Right hindlimb (tissue), 1 donor: ENCODE data around the gene CMTM8.

Experiments used
- DNase-seq: peaks from one replicate; pipeline ENCODE4 v3.0.0-alpha.2; 2018

Gene CMTM8

DNA sequence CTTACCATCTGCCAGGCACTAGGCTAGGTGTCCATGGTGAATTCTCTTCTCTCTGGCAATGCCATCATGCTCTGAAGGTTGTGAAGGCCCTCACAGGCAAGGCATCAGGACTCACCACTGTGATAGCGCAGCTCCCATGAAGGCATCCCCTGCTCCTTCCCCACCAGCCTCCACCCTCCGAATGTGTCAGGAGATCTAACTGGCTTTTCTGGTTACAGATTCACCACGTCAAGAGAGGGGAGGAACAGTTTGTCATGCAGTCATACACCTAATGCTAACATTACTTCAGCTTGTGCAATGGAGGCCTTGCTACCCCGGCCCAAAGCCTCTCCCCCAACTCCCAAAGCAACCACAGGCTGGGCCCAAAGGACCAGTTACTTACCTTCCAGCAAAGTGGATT, 8.9 kb upstream of the CMTM8 start:
- no peak for DNase-seq

GRCh38 chr3:32236377-32236776, 2.1 kb upstream of the CMTM8 start:
- no peak for DNase-seq

DNA sequence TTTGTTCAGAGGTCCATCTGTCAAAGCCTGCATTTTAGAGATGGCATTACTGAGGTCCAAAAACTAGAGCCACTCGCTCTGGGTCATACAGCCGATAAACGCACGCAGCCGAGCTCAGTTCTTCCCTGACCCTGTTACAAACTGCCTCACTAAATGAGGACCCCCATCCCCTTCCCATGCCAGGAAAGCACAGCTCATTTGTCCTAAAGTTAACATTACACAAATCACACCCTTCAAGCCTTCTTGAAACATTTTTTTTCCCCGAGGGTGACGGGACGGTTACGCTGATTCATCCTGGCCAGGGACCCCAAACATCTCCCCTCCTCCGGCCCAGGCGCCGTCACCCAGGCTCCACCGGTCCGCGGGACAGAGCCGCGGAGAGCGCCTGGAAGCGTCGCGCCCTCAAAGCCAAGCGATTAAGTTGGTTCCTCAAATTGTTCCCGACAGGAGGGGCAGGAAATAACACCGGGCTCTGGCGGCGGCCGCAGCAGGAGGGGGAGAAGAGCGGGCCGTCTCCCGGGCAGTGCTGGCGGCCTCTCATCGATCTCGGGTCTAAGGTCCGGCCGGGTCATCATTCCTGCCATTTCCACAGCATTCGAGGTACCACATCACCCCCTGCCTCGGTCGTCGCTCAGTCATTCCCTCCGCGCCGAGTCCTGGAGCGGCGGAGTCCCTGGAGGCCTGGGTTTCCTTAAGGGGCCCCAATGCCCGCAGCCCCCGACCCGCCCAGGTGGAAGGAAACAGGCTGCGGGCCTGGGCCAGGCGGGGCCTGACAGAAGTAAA, 619 bp upstream of the CMTM8 start:
- peak; percentile 39 for DNase-seq

GRCh38 chr3:32239307-32240158, 1.1 kb downstream of the CMTM8 start:
- no peak for DNase-seq

- DNase-seq = no peak
These were observed 1.7 kb downstream of the CMTM8 start for GRCh38 chr3:32240159-32240545.

DNA sequence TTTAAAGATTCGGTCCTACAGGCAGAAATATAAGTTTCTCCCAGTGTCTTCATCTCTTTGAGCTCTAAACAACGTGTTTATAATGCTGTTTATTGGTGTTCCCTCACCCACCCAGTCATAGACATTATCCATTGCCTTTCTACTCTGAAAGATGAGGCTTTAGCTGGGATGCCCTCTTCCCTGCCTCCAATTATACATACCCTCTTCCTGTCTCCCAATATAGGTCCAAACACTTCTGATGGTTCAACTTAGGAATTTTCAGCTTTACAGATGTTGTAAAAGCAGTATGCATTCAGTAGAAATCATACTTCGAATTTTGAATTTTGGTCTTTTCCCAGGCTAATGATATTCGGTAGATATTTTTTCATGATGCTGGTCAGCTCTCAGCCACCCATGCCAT, 2.6 kb downstream of the CMTM8 start:
- DNase-seq = no peak

GRCh38 chr3:32243519-32243918, 5.0 kb downstream of the CMTM8 start:
- no peak for DNase-seq

GRCh38 chr3:32245200-32245599, 6.7 kb downstream of the CMTM8 start:
- DNase-seq = no peak

- DNase-seq = no peak
These were observed 7.7 kb downstream of the CMTM8 start for GRCh38 chr3:32246079-32246675.

DNA sequence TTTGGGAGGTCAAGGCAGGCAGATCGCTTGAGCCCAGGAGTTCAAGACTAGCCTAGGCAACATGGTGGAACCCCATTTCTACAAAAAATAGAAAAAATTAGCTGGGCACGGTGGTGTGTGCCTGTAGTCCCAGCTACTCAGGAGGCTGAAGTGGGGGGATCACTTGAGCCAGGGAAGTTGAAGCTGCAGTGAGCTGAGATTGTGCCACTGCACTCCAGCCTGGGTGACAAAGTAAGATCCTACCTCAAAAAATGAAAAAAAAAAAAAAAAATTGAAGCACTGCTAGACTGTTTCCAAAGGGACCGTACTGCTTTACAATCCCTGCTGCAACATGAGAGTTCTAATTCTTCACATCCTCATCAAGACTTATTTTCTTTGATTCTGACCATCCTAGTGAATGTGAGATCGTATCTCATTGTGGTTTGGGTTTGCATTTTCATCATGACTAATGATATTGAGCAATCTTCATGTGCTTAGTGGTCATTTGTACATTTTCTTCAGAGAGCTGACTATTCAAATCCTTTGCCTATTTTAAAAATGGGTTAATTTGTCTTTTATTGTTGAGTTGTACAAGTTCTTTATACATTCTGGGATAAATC, 10.8 kb downstream of the CMTM8 start:
- DNase-seq = no peak

- DNase-seq = no peak
These were observed 15.8 kb downstream of the CMTM8 start for GRCh38 chr3:32254268-32254667.

DNA sequence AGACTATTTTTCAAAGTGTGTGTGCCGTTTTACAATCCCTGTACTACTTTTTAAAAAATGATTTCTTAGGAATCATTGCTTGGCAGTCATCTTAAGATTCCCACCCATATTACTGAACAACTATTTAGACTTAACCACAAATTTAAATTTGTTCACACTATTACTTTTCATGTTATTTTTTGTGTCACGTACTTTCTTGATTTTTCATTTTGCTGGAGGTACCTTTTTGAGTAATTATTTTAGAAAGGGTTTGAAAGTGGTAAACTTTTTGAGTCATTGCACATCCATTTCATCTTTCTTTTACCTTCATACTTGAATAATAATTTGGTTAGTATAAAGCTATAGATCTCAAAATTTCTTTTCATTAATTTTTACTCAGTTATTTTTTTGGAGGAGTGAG, 16.9 kb downstream of the CMTM8 start:
- DNase-seq = no peak

GRCh38 chr3:32256206-32256605, 17.7 kb downstream of the CMTM8 start:
- DNase-seq = no peak

GRCh38 chr3:32257042-32257441, 18.6 kb downstream of the CMTM8 start:
- no peak for DNase-seq

- DNase-seq = no peak
These were observed 19.4 kb downstream of the CMTM8 start for GRCh38 chr3:32257641-32258438.

DNA sequence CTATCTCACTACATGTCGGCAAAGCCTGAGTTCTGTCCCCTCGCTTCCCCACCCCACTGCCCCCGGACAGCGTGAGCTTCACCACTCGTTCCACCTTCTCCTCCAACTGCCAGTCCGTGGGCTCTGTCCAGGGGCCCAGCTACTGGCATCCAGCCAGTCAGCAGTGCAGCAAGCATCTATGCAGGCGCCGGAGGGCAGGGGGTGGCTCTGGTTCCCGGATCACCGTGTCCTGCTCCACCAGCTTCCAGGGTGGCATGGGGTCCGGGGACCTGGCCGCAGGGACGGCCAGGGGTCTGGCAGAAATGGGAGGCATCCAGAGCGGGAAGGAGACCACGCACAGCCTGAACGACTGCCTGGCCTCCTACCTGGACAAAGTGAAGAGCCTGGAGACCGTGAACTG, 20.4 kb downstream of the CMTM8 start:
- DNase-seq = no peak

DNA sequence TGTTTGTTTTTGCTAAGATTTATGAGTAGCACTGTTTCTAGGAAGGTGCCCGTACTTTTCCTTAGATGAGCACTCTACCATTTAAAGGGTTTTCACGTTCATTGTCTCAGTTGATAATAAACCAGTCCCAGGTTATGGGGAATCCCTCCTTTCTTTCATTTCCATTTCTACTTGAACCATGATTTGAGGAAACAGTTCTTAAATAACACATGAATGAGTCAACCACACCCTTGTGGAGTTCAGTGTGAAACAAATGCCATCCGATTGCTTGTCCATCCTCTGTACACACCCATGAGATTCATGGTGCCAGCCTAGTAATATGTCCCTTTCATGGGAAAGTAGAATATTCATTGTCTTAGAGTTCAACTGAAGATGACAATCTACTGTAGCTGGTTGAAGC, 23.1 kb downstream of the CMTM8 start:
- no peak for DNase-seq

DNA sequence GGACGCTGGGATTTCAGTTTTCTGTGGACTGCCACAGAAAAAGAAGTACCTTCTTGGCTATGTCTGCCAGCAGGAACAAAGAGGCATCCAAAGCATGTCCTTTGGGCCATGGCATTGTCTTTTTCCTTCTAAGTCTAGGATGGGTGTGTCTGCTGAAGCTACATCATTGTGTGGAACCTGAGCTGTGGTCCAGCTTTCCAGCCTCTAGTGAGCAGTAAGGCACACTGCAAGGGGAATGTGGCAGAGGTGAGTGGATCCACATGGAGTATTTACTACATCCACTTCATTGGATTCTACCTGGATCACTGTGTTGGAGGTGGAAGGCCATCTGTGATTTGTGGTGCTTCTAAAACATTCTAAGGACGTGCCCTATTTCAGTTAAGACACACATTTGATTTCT, 23.7 kb downstream of the CMTM8 start:
- no peak for DNase-seq

DNA sequence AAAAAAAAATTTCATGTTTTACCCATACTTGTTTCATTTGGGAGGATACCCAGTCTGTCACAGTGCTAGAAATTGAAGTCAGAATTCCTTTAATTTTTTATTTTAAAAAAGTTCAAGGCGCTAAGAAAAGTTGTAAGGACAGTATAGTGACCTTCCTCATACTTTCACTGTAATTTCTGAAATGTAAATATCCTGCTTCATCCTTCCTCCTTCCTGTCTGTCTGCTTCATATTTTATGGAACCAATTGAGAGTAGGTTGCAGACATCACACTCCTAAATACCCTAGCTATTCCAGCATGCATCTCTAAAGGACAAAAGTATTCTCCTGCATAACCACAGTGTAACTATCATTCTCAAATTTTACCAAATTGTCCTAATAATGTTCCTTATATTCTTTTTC, 35.8 kb downstream of the CMTM8 start:
- DNase-seq = no peak

DNA sequence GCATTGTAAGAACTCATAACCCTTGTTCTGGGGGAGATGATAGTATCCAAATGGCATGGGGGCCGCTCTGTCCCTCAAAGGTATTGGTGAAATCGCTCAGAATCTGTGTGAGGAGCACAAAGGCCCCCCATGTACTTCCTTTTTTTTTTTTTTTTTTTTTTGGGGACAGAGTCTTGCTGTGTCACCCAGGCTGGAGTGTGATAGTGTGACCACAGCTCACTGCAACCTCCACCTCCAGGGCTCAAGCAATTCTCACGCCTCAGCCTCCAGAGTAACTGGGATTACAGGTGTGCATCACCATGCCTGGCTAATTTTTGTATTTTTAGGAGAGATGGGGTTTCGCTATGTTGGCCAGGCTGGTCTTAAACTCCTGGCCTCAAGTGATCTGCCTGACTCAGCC, 37.0 kb downstream of the CMTM8 start:
- no peak for DNase-seq

- no peak for DNase-seq
These were observed 37.9 kb downstream of the CMTM8 start for GRCh38 chr3:32276279-32276841.

- DNase-seq = no peak
These were observed 40.2 kb downstream of the CMTM8 start for GRCh38 chr3:32278714-32279113.
